ENCODE measurements around the gene RPL15.
A peak's percentile ranks its signal among the peaks of the same experiment; 100 is the strongest.
"Not testable (repeated sequence)": the region's sequence is repeated elsewhere in the genome, so short reads cannot be mapped to it uniquely, and the experiment has no call there.

The RPL15 gene

DNA sequence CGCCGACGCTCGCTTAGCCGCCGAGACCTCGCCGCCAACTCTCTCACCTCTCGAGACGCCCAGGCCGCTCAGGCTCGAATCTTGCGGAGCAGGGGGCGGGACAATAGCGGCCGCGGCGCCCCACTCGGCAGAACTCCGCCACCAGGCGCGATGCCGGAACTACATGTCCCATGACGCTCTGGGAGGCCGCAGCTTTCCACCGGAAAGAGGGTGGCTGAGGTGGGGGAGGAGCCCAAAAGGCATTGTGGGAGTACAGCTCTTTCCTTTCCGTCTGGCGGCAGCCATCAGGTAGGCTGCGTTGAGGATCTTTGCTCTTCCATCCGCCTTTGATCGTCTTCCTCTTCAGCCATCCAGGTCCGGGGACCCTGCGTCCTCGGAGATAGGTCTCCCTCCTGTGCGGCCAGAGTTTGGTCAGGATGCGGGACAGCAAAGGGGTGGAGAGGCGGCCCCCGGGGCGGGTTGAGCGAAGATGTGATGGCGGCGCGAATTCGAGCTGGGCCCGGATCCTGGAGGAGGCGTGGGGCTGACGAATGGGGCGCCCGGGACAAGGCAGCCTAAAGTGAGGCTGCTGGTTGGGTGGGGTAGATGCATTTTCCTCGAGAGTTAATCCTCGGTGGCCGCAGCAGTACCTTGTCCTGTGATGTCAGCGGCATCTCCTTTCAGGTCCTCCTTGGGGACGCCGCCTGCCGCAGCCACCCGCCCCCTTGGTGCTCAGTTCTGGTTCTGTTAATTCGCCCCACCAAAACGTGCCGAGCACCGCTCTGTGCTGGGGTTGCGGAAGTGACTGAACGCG, at the start of gene RPL15, which contains the start of gene NKIRAS1:
Gene RPL15, plus strand, starts transcription at position 247 of the 793 bp plus-strand sequence. CDS start 728 bp downstream, outside the sequence.
Gene NKIRAS1, minus strand, starts transcription at position 105 of the 793 bp plus-strand sequence. CDS start 6,086 bp downstream, outside the sequence.
- peak; percentile 95 for DNase-seq (ENCODE audit: low read depth)

DNA sequence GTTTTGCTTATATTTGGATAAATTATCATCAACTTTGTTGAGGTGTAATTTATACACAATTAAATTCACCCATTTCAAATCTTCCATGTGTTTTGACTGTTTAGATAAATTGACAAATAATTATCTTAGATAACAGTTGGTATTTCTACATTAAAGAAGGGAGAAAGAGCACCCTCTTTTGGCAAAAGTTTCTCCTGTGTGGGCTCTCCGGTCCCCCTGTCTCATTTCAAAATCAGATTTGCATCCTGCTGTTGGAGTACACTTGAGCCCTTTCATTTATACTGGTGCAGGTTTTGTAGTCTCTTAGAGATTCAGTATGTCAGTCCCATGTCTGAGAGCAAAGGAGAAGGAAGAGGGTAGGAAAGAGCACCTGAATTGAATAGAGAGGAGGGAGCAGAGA, 49.5 kb upstream of the RPL15 start:
- no peak for DNase-seq (ENCODE audit: low read depth)

DNA sequence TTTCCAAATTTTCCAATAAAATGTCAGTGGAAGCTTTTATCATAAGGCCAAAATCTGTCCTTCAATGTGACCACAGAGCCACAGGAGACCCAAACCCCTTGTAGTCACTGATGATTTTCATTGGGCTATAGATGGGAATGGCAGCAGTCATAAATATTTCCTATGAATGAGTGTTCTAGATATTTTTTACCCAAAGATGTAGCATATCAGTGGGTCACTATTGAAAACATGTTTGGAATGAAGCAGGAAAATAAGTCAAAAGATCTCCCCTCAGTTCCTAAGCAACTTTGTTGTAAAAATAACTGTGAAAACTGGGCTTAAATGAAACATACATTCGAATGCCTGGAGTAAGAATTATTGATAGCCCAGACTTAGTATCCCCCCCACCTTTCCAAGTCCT, 49.1 kb upstream of the RPL15 start:
- no peak for DNase-seq (ENCODE audit: low read depth)

DNA sequence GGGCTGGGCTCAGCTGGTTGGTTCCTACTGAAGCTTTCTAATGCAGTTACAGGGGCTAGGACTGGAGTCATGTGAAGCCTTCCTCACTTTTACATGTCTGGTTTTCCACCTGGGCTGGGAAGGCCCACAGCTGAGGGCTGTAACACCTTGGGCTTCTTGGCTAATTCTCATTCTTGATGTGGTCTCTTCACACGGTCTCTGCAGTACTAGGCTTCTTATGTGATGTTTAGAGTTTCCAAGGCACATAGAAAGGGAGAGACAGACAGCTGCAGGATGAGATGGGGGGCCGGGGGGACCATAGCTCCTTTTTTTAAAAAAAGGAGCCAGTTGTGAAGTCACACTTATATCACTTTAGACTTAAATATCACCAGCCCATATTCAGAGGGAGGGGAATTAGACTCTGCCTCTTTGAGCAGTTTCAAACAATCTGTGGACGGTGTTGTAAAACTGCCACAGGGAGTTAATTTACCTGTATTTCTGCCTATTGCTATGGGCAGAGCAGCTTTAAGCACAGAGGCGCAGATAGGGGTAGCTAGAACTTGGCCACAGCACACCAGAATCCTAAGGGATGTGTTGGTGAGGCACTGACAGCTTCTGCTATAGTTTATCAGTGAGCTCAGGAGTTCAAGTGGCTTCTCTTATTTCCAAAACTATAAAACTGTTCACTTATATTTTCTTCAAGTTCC, 46.8 kb upstream of the RPL15 start:
- no peak for DNase-seq (ENCODE audit: low read depth)

DNA sequence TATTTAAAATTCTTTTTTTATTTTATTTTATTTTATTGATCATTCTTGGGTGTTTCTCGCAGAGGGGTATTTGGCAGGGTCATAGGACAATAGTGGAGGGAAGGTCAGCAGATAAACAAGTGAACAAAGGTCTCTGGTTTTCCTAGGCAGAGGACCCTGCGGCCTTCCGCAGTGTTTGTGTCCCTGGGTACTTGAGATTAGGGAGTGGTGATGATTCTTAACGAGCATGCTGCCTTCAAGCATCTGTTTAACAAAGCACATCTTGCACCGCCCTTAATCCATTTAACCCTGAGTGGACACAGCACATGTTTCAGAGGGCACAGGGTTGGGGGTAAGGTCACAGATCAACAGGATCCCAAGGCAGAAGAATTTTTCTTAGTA, 46.3 kb upstream of the RPL15 start:
- not testable (repeated sequence) for DNase-seq (ENCODE audit: low read depth)

DNA sequence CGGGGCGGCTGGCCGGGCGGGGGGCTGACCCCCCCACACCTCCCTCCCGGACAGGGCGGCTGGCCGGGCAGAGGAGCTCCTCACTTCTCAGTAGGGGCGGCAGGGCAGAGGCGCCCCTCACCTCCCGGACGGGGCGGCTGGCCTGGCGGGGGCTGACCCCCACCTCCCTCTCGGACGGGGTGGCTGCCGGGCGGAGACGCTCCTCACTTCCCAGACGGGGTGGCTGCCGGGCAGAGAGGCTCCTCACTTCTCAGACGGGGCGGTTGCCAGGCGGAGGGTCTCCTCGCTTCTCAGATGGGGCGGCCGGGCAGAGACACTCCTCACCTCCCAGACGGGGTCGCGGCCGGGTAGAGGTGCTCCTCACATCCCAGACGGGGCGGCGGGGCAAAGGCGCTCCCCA, 45.6 kb upstream of the RPL15 start:
- not testable (repeated sequence) for DNase-seq (ENCODE audit: low read depth)

DNA sequence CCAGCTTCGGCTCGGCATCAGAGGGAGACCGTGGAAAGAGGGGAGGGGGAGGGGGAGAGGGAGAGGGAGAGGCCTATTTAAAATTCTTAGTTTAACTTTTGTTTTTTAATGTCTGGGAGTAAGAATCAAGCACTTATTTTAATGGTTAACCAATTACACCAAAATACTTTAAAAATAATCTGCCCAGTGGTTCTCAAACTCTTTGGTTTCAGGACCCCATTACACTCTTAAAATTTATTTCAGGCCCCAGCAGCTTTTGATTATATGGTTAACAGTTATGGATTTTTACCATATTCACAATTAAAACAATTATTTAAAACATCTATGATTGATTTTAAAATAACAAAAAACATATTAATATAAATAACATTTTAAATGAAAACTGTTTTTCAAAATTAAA, 44.6 kb upstream of the RPL15 start:
- DNase-seq (ENCODE audit: low read depth): no peak

DNA sequence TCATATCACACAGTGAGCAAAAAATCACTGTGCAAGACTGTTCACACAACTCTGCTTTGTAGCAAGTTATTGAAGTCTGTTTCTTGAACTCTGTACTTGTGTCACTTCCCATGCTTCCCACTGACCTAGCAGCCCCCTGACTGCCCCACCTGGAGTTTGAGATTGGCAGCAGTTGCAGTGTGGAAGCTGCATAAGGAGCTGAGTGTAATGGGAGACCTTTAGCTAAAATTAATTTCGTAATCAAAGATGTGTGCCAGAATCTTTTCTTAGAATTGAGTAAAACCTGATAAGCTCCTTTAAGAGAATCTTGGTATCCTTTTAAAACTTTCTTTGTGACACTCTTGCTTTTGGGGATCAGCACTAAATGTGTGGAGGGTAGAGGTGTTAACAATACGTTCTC, 43.0 kb upstream of the RPL15 start:
- DNase-seq (ENCODE audit: low read depth): no peak

DNA sequence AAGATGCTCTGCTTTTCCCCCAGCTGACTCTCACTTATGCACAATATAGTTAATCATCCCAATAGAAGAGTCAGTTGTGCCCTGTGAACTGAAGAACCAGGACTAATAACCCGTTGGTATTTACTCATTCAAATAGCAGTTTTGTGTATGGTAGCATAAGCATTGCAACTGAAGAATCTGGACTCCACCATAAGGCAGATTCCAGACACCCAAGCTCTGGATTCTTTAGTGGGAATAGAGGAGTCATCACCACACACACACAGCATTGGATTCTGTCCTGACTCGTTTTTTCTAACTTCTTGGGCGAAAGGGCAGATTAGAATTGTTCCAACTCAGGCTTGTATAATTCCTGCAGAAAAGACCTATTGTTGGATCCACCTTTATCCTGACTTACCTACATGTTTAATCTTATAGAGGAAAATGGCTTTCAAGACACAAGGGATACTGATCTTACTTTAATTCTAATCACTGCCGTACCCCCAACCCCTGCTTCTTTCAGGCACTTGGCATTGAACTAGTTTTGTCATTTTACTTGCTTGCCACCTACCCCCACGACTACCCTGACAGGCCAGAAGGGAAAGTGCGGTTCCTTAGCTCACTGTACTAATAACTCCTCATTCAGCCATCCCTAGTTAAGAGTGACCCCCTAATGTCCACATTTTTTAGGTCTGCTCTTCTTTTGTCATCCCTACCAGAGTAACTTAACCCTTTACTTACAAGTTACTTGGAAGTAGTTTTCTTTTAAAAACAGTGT, 42.4 kb upstream of the RPL15 start:
- no peak for DNase-seq (ENCODE audit: low read depth)

DNA sequence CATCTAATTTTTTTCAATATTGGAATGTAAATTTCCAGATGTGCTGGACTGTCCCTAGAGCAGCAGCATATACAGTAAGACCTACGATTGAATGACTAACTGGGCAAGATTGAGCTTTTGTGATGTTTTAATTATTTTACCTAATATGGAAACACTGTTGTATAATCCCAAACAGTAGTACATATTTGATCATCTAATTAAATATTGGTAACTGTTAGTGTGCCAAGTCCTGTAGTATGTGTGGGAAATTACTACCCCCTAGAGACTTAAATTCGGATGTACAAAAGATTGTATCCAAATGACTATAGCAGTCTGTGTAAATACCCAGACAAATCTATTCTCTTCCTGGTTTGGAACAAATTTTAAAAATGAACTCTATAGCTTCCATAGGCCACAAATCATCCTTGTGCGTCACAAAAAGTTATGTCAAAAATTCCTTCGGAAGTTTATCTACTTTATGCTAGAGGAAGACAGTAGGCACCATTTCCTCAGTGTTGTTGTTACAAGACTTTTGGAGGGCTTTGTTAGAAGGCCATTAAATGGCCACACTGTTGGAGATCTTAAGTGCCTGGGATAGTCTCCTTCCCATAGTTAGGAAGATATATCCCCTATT, 41.7 kb upstream of the RPL15 start:
- DNase-seq (ENCODE audit: low read depth): no peak

DNA sequence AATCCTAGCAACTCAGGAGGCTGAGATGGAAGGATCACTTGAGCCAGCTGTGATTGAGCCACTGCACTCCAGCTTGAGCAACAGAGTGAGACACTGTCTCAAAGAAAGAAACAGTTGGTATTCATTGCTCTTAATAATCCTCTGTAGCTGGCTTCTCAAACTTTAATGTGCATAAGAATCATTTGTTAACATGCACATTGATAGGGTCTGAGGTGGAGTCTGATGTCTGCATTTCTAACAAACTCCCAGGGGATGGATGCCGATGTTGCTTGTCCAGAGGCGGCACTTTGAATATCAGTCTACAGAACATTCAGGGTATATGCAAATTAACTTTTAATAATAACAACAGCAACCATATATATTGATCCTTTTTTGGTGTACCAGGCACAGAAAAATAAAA, 40.0 kb upstream of the RPL15 start:
- no peak for DNase-seq (ENCODE audit: low read depth)

DNA sequence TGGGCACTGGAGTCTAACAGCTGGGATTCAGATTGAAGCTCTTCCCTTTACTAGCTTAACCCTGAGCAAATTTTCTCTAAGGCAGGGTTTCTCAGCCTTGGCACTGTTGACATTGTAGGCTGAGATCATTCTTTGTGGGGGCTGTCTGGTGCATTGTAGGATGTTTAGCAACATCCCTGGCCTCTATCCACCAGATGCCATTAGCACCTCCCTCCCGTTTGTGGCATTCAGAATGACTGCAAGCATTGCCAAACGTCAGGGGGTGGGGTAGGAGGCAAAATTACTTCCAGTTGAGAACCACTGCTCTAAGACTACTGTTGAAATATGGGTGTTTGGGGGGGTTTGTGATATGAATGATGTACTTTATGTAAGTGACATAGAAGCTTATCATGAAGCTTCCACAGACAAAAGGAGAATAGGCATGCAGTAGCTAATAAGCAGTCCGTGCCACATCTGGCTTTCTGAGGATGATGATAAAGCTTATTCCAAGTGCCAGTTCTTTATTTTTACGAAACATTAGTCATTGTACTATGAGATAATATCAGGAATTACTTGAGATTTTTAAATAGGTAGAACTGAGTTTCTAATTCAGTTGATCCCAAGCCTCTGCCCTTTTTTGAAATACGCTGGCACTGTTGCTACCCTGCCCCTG, 39.5 kb upstream of the RPL15 start:
- DNase-seq (ENCODE audit: low read depth): no peak

DNA sequence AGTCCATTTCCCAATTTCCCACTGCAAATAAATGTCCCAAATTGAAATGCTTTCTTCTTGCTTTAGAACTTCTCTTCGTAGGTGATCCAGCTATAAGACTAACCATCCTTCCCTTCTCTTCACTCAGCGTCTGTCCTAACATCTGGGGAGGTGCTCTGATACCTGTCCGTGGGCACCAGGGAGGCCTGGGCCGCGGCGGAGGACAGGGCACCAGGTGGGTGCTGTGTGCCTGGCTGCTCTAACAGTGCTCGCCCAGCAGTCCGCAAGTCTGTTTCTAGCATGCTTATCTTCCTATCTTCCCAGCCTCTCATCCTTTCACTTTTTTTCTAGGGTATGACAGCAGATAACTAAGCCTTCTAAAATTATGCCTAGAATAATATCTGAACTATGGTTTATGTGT, 37.4 kb upstream of the RPL15 start:
- DNase-seq (ENCODE audit: low read depth): no peak

DNA sequence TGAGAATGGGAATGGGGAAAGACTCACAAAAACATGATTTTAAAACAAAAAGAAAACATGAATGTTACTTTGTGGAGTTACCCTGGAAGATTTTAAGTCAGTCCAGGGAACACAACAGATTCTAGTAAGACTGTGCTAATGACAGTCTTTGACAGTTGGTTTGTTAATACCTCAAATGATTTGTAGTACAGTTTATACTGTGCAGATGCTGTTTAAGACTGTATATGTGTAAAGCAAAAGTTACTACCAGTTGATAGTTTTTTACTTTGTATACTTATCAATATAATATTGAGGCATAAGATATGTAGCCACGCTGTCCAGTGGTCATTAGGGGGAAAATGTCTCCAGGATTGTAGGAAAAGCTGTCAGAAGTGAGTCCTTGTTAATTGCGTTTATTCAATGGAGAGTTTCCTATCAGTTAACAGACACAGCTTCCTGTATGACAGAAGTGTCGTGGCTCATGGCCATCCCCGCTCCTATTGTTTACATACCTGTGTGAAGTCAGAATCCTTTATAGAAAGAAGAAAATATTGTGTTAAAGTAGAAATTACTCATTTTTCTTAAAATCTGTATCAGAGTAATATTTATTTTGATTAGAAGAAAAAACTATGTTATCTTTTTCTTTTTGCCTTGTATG, 36.1 kb upstream of the RPL15 start:
- no peak for DNase-seq (ENCODE audit: low read depth)

DNA sequence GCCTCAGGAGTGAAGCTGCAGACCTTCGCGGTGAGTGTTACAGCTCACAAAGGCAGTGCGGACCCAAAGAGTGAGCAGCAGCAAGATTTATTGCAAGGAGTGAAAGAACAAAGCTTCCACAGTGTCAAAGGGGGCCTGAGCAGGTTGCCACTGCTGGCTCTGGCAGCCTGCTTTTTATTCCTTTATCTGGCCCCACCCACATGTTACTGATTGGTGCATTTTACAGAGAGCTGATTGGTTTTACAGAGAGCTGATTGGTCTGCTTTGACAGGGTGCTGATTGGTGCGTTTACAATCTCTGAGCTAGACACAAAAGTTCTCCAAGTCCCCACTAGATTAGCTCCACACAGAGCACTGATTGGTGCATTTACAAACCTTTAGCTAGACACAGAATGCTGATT, 34.9 kb upstream of the RPL15 start:
- DNase-seq (ENCODE audit: low read depth): not testable (repeated sequence)

DNA sequence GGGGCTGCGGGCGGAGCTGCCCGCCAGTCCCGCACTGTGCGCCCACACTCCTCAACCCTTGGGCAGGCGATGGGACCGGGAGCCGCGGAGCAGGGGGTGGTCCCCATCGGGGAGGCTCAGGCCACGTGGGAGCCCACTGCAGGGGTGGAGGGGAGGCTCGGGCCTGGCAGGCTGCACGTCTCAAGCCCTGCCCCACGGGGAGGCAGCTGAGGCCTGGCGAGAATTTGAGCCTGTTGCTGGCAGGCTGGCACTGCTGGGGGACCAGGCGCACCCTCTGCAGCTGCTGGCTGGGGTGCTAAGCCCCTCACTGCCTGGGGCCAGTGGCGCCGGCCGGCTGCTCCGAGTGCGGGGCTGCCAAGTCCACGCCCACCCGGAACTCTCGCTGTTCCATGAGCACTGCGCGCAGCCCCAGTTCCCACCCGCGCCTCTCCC, 34.4 kb upstream of the RPL15 start:
- no peak for DNase-seq (ENCODE audit: low read depth)

DNA sequence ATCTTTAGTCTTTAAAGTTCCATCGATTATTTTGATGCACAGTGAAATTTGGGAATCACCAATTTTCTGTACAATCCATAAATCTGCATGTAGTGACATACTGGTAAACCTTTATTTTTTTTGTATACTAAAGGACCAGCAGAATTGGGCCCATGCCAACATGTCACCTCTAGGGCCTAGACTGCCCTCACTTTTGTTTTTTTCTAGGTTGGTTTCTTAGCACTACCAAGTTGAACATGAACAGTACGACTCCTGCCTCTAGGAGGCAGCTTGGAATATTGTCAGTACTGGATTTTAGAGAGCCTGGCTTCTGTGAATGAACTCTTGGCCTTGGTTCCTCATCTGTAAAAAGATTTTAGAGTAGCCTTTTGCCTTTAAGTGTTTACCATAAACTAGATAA, 32.5 kb upstream of the RPL15 start:
- DNase-seq (ENCODE audit: low read depth): no peak

DNA sequence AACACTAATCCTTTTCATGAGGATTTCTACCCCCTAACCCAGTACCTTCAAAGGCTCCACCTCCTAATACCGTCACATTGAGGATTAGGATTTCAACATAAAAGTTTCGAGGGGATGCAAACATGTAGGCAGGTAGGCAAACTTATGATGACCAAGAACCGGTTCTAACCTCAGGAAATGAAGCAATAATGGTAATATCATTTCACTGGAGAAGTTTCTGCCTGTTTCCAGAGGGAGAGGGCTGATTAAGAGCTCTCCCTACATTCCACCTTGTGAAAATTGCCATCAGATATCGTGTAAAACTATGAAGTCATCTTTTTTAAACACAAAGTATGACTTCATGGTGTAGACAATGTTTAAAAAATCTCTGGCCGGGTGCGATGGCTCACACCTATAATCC, 31.7 kb upstream of the RPL15 start:
- DNase-seq (ENCODE audit: low read depth): no peak

DNA sequence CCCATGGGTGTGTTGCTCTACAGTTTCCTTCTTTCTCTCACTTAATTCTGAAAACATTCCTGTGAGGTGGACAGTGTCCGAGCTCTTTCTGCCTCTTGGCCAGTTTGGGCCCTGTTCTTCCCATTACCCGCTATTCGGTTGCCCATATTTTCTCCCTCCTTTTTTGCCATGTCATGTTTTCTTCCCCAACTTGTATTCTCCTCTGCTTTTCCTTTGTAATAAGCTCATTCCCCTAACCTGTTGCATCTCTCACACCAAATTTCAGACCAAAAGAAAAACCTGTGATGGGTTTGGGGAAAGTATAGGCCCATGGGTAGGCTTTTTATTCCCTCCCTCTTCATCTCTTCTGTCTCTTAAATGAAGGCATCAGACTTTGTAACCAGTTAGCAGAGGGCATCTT, 30.6 kb upstream of the RPL15 start:
- DNase-seq (ENCODE audit: low read depth): no peak

DNA sequence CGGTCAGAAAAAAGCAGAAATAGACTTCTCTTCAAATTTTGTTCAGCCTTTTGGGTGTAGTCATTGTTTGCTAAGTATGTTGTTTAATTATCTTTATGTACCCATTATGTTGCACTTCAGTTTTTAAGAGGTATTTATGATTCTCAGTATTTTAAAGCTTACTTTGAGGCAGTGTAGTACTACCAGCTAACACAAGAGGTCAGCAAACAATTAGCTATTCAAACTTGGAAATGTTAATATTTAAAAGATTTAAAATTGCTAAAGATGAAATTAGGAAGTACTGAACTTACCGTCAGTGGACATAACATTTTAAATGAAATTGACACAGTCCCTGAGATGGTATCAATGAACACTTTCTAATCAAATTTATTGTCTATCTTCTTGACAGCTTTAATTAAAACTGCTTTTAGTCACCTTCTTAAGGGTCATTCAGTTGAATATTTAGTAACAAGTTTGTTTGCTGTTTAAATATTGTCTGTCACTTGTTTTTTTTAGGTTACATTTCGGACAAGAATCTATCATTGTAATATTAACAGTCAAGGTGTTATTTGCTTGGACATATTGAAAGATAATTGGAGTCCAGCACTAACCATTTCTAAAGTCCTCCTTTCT, 28.2 kb upstream of the RPL15 start:
- no peak for DNase-seq (ENCODE audit: low read depth)

DNA sequence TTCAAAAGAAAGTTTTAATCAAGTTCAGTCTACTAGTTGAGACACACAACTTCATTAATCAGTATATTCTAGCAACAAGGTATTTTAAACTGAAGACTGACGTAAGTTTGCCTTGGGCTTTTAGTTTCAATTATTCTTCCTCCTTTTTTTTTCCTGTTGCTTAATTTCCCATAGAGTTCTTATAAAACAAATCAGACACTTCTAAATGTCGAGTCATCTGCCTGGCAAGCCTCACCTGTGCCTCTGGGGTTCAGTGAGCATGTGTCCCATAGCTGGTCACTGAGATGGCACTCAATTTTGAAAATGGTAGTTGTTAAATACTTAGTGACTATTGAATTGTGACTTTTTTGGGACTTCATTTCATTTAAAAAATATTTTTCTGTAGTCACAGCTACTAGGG, 27.5 kb upstream of the RPL15 start:
- no peak for DNase-seq (ENCODE audit: low read depth)
